ENCODE measurements around the gene SNX5.

DNA sequence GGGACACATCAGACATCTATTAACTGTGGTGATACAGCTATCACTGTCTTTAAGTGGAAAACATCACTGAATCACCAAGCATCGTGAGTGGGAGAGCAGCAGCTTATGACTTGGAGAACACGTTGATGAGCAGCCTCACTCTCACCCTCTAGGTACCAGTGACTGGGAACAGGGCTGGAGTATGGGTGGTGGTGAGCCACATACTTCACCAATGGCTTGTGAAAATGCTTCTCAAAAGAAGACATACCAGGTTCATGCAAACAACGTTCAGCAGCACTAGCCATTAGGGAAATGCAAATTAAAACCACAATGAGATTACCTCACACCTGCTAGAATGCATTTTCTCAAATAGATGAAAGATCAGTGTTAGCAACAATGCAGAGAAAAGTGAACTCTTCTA lies 25.3 kb downstream of the SNX5 start:
- no peak for TF ChIP-seq ATF7 (IDR thresholded peaks at IDR 0.05)
- TF ChIP-seq ATF7 (CRISPR knock-in tag; IDR thresholded peaks at IDR 0.05) = no peak
- TF ChIP-seq, protein P1, sequence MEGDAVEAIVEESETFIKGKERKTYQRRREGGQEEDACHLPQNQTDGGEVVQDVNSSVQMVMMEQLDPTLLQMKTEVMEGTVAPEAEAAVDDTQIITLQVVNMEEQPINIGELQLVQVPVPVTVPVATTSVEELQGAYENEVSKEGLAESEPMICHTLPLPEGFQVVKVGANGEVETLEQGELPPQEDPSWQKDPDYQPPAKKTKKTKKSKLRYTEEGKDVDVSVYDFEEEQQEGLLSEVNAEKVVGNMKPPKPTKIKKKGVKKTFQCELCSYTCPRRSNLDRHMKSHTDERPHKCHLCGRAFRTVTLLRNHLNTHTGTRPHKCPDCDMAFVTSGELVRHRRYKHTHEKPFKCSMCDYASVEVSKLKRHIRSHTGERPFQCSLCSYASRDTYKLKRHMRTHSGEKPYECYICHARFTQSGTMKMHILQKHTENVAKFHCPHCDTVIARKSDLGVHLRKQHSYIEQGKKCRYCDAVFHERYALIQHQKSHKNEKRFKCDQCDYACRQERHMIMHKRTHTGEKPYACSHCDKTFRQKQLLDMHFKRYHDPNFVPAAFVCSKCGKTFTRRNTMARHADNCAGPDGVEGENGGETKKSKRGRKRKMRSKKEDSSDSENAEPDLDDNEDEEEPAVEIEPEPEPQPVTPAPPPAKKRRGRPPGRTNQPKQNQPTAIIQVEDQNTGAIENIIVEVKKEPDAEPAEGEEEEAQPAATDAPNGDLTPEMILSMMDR (CRISPR knock-in tag; IDR thresholded peaks at IDR 0.05) = no peak
- TF ChIP-seq ZNF660 (CRISPR knock-in tag; IDR thresholded peaks at IDR 0.05; ENCODE audit: borderline replicate concordance, low read depth) = no peak
- no peak for TF ChIP-seq DNMT1 (CRISPR knock-in tag; IDR thresholded peaks at IDR 0.05)
- TF ChIP-seq MED8 (CRISPR knock-in tag; IDR thresholded peaks at IDR 0.05; ENCODE audit: insufficient replicate concordance) = no peak
- TF ChIP-seq HNRNPLL (IDR thresholded peaks at IDR 0.05; ENCODE audit: low read depth, low read length, poor library complexity, severe bottlenecking) = no peak
- no peak for TF ChIP-seq RFX5 (IDR thresholded peaks at IDR 0.05; ENCODE audit: low read depth, low read length)
- no peak for TF ChIP-seq NAIF1 (CRISPR knock-in tag; IDR thresholded peaks at IDR 0.05; ENCODE audit: borderline replicate concordance)
- no peak for TF ChIP-seq ZNF782 (CRISPR knock-in tag; IDR thresholded peaks at IDR 0.05; ENCODE audit: borderline replicate concordance)
- no peak for TF ChIP-seq ZNF20 (CRISPR knock-in tag; IDR thresholded peaks at IDR 0.05)
- no peak for TF ChIP-seq TBL1XR1 (IDR thresholded peaks at IDR 0.05; ENCODE audit: borderline replicate concordance, low read length, partially characterized antibody)
